Activated CD4-positive, alpha-beta T cell treated with anti-CD3 and anti-CD28 coated beads, Interleukin-2, amount 50 U/mL, for 1 hour (primary cell): Measurements from ENCODE around the gene FAR2.
"Not testable (repeated sequence)": the region's sequence is repeated elsewhere in the genome, so short reads cannot be mapped to it uniquely, and the experiment has no call there.

Experiments used
- DNase-seq: peaks from one replicate; pipeline ENCODE4 v3.0.0-alpha.2; 2020

The FAR2 gene

GRCh38 chr12:29240441-29240840, 91.4 kb downstream of the FAR2 start:
- DNase-seq = no peak

- no peak for DNase-seq
Observed at GRCh38 chr12:29241821-29242591, 92.9 kb downstream of the FAR2 start.

DNA sequence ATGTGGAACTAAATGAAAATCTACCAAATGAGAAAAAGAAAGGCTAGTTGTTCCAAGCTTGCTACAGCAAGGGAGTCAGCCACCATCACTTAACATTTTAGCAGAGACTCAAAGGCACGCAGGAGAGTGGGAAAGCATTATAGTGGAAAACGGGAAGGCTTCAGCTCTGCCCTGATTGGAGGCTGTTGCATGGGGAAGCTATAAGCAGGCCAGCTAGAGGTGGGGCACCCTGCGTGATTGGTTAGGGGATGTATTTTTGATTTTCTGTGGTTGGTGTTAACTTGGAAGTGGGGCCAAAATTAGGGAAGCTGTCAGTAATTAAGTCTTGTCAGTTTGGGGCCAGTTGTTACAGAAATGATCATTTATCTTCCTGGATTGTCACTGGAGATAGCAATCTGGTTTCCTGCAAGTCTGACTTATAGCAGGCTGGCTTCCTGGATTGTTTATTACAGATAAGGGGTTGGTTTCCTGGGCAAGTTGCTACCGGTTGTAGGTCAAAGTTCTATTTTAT, 93.9 kb downstream of the FAR2 start:
- DNase-seq = no peak

- DNase-seq = no peak
Observed at GRCh38 chr12:29244159-29244765, 95.2 kb downstream of the FAR2 start.

DNA sequence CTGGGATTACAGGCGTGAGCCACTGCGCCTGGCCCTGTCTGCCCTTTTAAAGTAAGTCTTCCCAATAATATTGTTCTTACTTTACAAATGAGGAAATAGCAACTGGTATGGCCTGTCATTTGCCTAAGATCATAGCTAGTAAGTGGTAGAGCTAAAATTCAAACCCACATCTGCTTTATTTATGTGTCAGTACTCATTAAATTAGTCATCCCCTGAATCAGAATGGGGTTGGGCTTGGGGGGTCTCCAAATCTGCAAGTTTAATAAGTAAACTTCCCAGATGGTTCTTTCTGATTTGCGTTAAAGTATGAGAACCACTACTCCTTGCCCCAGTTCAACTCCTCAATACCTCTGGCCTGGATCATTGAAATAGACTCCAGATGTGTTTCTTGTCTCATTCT, 96.2 kb downstream of the FAR2 start:
- no peak for DNase-seq

GRCh38 chr12:29249930-29250329, 100.9 kb downstream of the FAR2 start:
- no peak for DNase-seq

GRCh38 chr12:29253906-29254625, 105.0 kb downstream of the FAR2 start:
- DNase-seq = no peak

DNA sequence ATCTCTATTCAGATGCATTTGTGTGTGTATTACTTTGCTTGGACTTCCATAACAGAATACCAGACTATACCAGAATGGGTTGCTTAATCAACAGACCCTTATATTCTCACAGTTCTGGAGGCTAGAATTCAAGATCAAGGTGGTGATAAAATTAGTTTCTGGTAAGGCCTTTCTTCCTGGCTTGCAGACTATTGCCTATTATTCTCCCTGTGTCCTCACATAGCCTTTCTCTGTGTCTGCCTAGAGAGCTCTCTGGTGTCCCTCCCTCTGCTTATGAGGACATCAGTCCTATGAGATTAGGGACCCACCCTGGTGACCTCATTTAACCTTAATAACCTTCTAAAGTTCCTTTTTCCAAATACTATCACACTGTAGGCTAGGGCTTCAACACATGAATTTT, 106.0 kb downstream of the FAR2 start:
- no peak for DNase-seq

DNA sequence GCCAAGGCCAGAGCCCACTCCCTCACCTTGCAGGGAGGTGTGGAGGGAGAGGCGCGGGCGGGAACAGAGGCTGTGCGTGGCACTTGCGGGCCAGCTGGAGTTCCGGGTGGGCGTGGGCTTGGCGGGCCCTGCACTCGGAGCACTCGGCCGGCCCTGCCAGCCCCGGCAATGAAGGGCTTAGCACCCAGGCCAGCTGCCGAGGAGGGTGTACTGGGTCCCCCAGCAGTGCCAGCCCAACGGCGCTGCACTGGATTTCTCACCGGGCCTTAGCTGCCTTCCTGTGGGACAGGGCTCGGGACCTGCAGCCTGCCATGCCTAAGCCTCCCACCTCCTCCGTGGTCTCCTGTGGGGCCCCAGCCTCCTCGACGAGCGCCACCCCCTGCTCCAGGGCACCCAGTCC, 107.5 kb downstream of the FAR2 start:
- no peak for DNase-seq

DNA sequence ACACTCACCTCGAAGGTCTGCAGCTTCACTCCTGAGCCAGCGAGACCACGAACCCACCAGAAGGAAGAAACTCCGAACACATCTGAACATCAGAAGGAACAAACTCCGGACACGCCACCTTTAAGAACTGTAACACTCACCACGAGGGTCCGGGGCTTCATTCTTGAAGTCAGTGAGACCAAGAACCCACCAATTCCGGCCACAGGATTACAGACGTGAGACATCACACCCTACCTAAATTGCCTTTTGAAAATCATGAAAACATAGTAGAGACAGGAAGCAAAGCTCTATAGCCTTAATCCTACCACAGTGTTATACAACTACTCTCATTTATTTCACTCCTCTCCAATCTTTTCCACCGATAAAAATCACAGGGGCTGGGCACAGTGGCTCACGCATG, 108.6 kb downstream of the FAR2 start:
- DNase-seq = not testable (repeated sequence)

- no peak for DNase-seq
Observed at GRCh38 chr12:29264424-29264823, 115.3 kb downstream of the FAR2 start.

DNA sequence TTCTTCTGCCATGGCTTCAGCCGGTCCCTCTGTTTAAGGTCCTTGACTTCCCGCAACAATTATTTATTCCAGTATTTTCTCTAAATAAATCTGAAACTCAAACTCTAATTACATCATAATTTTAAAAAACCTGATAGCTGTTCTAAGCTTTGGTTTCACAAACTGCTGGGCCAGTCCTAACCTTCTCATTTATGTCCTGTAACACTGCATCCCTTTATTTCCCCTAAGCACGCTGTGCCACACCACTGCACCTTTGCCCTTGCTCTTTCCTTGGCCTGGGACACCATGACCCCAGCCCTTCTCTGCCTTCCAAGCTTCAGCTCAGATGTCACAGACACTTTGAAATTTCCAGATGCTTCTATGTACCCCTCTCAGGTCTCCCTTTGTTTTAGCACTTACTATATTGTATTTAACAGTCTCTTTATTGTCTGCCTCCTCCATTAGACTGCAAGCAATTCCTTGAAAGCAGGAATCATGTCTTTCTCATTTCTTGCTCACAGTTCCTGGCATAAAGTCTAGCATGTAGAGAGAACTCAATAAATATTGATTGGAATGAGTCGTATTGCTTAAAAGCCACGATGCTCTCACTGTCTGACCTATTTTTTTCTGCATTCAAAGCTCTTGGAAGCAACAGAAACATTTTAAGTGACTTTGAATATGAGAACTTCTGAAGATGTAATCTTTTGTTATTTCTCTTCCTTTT, 120.8 kb downstream of the FAR2 start:
- no peak for DNase-seq

DNA sequence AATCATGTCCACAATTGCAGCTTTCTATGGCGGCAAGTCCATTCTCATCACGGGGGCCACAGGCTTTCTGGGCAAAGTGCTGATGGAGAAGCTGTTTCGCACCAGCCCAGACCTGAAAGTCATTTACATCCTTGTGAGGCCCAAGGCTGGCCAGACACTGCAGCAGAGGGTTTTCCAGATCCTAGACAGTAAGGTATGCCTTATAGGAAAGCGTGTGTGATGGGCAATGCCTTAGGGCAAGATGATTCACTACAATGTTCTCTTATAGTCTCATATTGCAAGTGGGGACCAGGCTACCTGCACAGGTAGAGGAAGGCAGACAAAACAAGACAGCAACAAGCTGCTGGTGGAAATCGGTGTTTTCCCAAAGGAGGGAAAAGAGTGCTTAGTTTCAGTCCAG, 121.4 kb downstream of the FAR2 start:
- no peak for DNase-seq

DNA sequence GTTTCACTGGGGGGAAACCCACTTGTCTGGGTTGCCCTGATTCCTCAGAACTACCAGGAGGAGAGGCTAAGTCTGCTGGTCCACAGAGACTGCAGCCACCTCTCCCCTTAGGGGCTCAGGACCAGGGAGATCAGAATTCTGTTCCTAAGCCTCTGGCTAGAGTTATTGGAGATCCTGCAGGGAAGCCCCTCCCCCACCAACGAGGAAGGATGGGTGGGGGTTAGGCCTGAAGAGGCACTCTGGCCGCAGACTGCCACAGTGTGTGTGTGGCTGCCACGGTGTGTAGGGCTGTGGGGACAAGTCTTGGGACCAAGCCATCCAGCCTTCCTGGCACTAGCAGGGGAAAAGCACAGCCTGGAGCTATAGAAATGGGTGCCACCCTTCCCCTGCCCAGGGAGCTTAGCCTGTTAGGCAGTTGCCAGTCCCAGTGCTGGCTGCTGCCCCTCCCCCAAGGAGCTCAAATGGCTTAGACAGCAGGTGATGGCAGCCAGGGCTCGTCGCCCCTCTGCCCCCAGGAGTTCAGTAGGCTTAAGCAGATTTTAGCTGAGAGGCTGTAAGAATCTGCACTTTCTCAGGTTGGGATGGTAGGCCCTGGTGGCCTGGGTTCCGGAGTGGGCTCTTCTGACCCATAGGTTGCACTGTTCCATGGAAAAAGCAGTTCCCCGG, 124.2 kb downstream of the FAR2 start:
- DNase-seq = no peak

DNA sequence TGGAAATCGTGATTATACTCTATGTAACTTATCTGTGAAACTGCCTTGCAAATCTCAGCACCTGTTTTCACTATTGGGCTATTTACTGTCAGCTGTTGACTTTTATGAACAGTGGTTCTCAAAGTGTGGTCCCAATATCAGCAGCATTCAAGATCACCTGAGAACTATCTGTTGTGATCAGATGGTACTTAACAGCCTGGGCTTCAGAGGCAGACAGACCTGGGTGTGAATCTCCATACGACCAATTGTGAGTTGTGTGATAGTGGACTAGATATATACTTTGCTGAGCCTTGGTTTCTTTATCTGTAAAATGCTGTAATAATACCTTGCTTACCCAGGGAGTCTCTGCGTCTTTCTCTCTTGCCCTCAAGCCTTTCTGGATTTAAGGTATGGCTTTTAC, 126.8 kb downstream of the FAR2 start:
- DNase-seq = no peak

DNA sequence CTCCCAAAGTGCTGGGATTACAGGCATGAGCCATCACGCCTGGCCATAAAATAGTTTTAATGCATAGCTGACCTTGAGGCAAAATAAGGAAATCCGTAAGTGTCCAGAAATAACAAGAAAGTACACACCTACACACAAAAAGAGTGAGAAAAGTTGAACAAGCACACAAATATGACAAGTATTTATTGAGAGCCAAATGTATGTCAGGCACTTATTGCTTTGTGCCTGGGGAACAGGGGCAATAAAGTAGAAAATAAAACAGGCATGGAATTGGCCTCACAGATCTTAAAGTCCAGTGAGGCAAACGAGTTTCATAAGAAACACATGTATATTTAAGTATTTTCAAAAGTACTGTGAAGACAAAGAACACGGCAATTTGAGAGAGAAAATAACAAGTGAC, 128.2 kb downstream of the FAR2 start:
- DNase-seq = no peak

DNA sequence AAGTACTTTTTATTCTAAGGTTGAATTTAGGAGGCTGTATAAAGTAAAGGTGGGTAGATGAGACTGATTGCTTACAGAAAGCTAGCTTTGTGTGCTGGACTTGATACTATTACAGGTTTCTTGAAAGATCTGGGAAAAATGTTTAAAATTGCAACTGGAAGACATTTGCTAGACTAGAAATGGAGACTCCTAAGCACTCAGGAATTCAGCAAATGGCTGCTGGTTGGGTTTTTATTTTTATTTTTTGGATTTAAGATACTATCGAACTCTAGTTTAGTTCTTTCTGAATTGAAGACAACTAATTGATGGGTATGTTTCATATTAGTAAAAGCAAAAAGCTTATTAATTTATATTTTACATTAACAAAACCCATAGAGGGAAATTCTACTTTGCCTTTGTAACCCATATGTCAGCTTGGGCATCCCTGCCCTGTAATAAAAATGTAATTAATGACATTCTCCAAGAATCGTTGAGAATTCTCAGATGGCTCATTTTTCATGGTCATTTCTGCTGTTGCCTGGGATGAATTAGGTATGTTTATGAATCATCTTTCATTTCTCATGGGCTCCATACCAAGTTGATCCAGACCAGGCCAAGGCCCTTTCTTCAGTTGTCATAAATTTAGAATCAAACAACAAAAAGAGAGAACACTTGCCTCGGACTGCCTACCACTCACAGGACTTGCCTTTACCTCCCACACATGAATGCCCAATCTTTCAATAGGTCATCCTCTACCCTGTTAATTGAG, 129.8 kb downstream of the FAR2 start:
- no peak for DNase-seq

- no peak for DNase-seq
Observed at GRCh38 chr12:29281371-29282005, 132.4 kb downstream of the FAR2 start.

DNA sequence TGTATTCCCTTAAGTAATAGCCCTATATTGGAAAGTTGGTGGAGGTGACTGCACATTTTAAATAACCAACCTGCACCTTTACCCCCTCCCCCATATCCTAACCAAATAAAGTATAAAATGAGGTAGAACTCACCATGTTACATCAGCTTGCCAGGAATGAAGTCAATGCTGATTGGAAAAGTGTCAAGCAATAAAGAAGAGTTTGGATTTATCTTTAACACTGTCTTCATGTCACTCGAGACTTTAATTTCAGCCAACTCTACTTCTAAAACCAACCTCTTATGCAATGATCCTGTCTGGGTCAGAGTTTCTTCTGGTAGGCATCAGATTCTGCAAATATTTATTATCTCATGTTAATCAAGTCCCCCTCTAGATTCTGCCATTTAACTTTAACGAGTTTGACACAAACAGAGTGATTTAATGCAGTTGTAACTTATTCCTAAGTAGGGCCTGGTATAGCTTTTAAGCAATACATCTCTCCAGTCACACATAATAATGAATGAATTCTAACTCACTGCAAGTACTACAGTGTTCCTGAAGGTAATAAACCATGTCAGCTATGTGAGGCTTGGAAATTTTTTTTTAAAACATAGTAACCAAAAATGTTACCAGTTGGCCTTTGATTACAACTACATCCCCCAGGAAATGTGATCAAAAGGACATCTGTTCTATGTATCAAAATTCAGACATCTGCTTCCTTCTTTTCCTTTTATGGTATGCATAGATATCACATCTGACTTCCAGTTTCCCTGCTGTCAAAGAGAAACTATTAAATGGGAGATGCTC, 133.1 kb downstream of the FAR2 start:
- no peak for DNase-seq

GRCh38 chr12:29283969-29284700, 135.1 kb downstream of the FAR2 start:
- no peak for DNase-seq
